Measurements from ENCODE around the gene PARP9.

The PARP9 gene

GRCh38 chr3:122590610-122591009, 26.5 kb upstream of the PARP9 start:
- TF ChIP-seq CTCF (IDR thresholded peaks at IDR 0.05) = no peak
- Histone ChIP-seq H3K4me1 (ENCODE audit: control insufficient read depth in 1 of 2, insufficient read depth in 1 of 2, low read depth in 1 of 2, low read length in 1 of 2) (no peaks in the 10 kb centered on the region), H3K27ac (no peak overlapping the region), H3K27me3 (no peaks in the 10 kb centered on the region), H3K9me3 (no peaks in the 10 kb centered on the region), H3K36me3 (no peaks in the 10 kb centered on the region), H3K4me3 (ENCODE audit: low read depth in 1 of 2, low read length in 1 of 2) (no peak overlapping the region)

- no peak overlapping the region for H3K4me3 ChIP-seq (ENCODE audit: low read depth in 1 of 2, low read length in 1 of 2)
- H3K9me3 ChIP-seq = no peaks in the 10 kb centered on the region
- TF ChIP-seq CTCF (IDR thresholded peaks at IDR 0.05) = no peak
Measured at GRCh38 chr3:122589297-122589696, 25.2 kb upstream of the PARP9 start.

GRCh38 chr3:122587572-122587971, 23.5 kb upstream of the PARP9 start:
- H3K4me3 ChIP-seq (ENCODE audit: low read depth in 1 of 2, low read length in 1 of 2) = no peak overlapping the region
- TF ChIP-seq CTCF (IDR thresholded peaks at IDR 0.05) = no peak
- peaks cover 6 to 11% of the 10 kb centered on the region in 2 experiments for H3K4me1 ChIP-seq (ENCODE audit: control insufficient read depth in 1 of 2, insufficient read depth in 1 of 2, low read depth in 1 of 2, low read length in 1 of 2)
- H3K36me3 ChIP-seq = no peaks in the 10 kb centered on the region
- no peaks in the 10 kb centered on the region for H3K27me3 ChIP-seq
- no peaks in the 10 kb centered on the region for H3K9me3 ChIP-seq
- H3K27ac ChIP-seq = no peak overlapping the region

More at GRCh38 chr3:122589297-122589696, 25.2 kb upstream of the PARP9 start:
- H3K4me1 ChIP-seq (ENCODE audit: control insufficient read depth in 1 of 2, insufficient read depth in 1 of 2, low read depth in 1 of 2, low read length in 1 of 2) = peaks cover 0 to under 1% of the 10 kb centered on the region in 2 experiments
- no peaks in the 10 kb centered on the region for H3K36me3 ChIP-seq
- no peaks in the 10 kb centered on the region for H3K27me3 ChIP-seq
- H3K27ac ChIP-seq = no peak overlapping the region

- no peaks in the 10 kb centered on the region for H3K36me3 ChIP-seq
- H3K9me3 ChIP-seq = no peaks in the 10 kb centered on the region
- H3K27ac ChIP-seq = no peak overlapping the region
- H3K4me1 ChIP-seq (ENCODE audit: control insufficient read depth in 1 of 2, insufficient read depth in 1 of 2, low read depth in 1 of 2, low read length in 1 of 2) = peaks cover 6 to 11% of the 10 kb centered on the region in 2 experiments
- H3K4me3 ChIP-seq (ENCODE audit: low read depth in 1 of 2, low read length in 1 of 2) = no peak overlapping the region
- TF ChIP-seq CTCF (IDR thresholded peaks at IDR 0.05) = no peak
- H3K27me3 ChIP-seq = no peaks in the 10 kb centered on the region
Measured at GRCh38 chr3:122586773-122587485, 22.8 kb upstream of the PARP9 start.

GRCh38 chr3:122586098-122586497, 22.0 kb upstream of the PARP9 start:
- H3K36me3 ChIP-seq = no peaks in the 10 kb centered on the region
- no peaks in the 10 kb centered on the region for H3K9me3 ChIP-seq
- H3K4me3 ChIP-seq (ENCODE audit: low read depth in 1 of 2, low read length in 1 of 2) = no peak overlapping the region
- H3K4me1 ChIP-seq (ENCODE audit: control insufficient read depth in 1 of 2, insufficient read depth in 1 of 2, low read depth in 1 of 2, low read length in 1 of 2) = peaks cover 6 to 11% of the 10 kb centered on the region in 2 experiments
- H3K27me3 ChIP-seq = no peaks in the 10 kb centered on the region
- H3K27ac ChIP-seq = no peak overlapping the region
- no peak for TF ChIP-seq CTCF (IDR thresholded peaks at IDR 0.05)

Measured in neutrophil (primary cell).